Astrocyte (in vitro differentiated cells and primary cell): ENCODE measurements around the gene TMEM80. TPM values are rescaled to one million over a fixed set of nuclear protein-coding genes. Genes with fewer than 3 reads are reported as not detected.

ENCODE experiments used
- DNase-seq: peaks from one replicate; pipeline ENCODE4 v3.0.0-alpha.2; 2010; ENCODE audit warnings: low read depth
- FAIRE-seq: peaks from 2 replicates; lab custom pipeline; 2011; peaks lifted over from hg19 to GRCh38; lab: Jason Lieb, UNC
- H2AFZ ChIP-seq: 2 replicates; pipeline ENCODE4 v1.6.0; 2012; ENCODE audit warnings: low read depth, low read length, inconsistent platforms
- H3K27ac ChIP-seq: 2 replicates; pipeline ENCODE4 v1.5.1; 2011; ENCODE audit warnings: low read depth, low read length, inconsistent platforms
- H3K27me3 ChIP-seq: 2 replicates; pipeline ENCODE4 v1.6.0; 2011; ENCODE audit warnings: low read length, inconsistent platforms; ENCODE audit not compliant: insufficient read depth
- H3K36me3 ChIP-seq: 2 replicates; pipeline ENCODE4 v1.5.1; 2011; ENCODE audit warnings: low read length, inconsistent platforms; ENCODE audit not compliant: insufficient read depth
- H3K4me1 ChIP-seq: 2 replicates; pipeline ENCODE4 v1.5.1; 2011; ENCODE audit warnings: low read length, inconsistent platforms; ENCODE audit not compliant: insufficient read depth
- H3K4me2 ChIP-seq: 2 replicates; pipeline ENCODE4 v1.6.0; 2012; ENCODE audit warnings: low read length, inconsistent platforms
- H3K4me3 ChIP-seq: 2 replicates; pipeline ENCODE4 v1.5.1; 2011; ENCODE audit warnings: low read depth, mild to moderate bottlenecking, low read length, inconsistent platforms; ENCODE audit not compliant: insufficient read depth
- H3K79me2 ChIP-seq: 2 replicates; pipeline ENCODE4 v1.6.0; 2012; ENCODE audit warnings: mild to moderate bottlenecking, low read length, inconsistent platforms; ENCODE audit not compliant: insufficient read depth
- H3K9ac ChIP-seq: 2 replicates; pipeline ENCODE4 v1.6.0; 2012; ENCODE audit warnings: mild to moderate bottlenecking, low read length, inconsistent platforms
- H3K9me3 ChIP-seq: 2 replicates; pipeline ENCODE4 v1.5.1; 2012; ENCODE audit warnings: low read depth, mild to moderate bottlenecking, low read length, inconsistent platforms; ENCODE audit not compliant: insufficient read depth
- H4K20me1 ChIP-seq: 2 replicates; pipeline ENCODE4 v1.6.0; 2012; ENCODE audit warnings: low read length, inconsistent platforms; ENCODE audit not compliant: insufficient read depth
- H3K27ac Mint-ChIP-seq: one replicate; pipeline ENCODE4 v1.8.0; 2021; ENCODE audit warnings: mild to moderate bottlenecking, mixed read lengths; ENCODE audit not compliant: unreplicated experiment
- H3K27me3 Mint-ChIP-seq: one replicate; pipeline ENCODE4 v1.8.0; 2021; ENCODE audit warnings: low read depth, mixed read lengths; ENCODE audit not compliant: unreplicated experiment
- H3K36me3 Mint-ChIP-seq: one replicate; pipeline ENCODE4 v1.8.0; 2021; ENCODE audit warnings: low read depth, mixed read lengths; ENCODE audit not compliant: unreplicated experiment
- H3K4me1 Mint-ChIP-seq: one replicate; pipeline ENCODE4 v1.8.0; 2021; ENCODE audit warnings: low read depth, mixed read lengths; ENCODE audit not compliant: unreplicated experiment
- H3K4me3 Mint-ChIP-seq: one replicate; pipeline ENCODE4 v1.8.0; 2021; ENCODE audit warnings: mild to moderate bottlenecking, moderate library complexity, mixed read lengths; ENCODE audit not compliant: unreplicated experiment
- H3K9me3 Mint-ChIP-seq: one replicate; pipeline ENCODE4 v1.8.0; 2021; ENCODE audit warnings: mild to moderate bottlenecking, mixed read lengths; ENCODE audit not compliant: unreplicated experiment
- EZH2 ChIP-seq: IDR thresholded peaks from 2 replicates; pipeline ENCODE4 v1.6.1; 2012; ENCODE audit warnings: mild to moderate bottlenecking, low read length, inconsistent platforms; ENCODE audit not compliant: insufficient read depth
- total RNA-seq: library from RNA; stranded (reverse); gene quantifications from 2 replicates; pipeline ENCODE4 v1.2.1, GENCODE V29; 2021
- TF ChIP-seq, protein P1 (sequence below): IDR thresholded peaks from 2 replicates; pipeline ENCODE4 v1.5.1; 2011; ENCODE audit warnings: low read depth, mild to moderate bottlenecking, inconsistent platforms, low read length, moderate library complexity; ENCODE audit not compliant: insufficient read depth

TMEM80 gene
- total RNA-seq, 1 donor from 2014 or later = 16.1 TPM

DNA sequence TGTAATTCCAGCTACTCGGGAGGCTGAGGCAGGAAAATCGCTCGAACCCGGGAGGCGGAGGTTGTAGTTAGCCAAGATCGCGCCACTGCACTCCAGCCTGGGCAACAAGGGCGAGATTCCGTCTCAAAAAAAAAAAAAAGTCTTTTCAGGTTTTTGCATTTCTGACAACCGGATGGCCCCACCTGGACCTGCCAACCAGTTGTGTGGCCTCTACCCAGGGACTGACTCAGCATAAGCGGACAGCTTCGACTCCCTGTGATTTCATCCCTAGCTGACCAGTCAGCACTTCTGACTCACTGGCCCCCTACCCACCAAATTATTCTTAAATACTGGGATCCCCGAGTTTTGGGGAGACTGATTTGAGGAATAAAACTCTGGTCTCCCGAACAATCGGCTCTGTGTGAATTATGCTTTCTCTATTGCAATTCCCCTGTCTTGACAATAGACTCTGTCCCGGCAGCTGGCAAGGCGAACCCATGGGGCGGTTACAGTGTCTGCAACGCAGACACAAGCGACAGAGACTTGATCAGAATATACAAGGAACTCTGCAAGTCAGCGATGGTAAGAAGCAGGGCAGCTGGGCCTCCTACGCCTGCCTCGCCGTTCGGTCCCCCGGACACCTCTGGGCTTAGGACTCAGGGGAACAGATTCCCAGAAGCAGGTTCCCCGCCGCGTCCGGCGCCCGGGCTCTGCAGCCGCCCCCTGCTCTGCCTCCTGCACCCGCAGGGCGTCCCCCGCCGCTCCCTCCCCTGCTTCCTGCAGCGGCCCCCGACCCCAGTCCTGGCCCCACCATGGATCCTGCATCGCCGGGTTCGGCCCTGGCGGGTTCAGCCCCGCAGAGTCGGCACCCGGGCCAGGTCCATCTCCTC lies 50.9 kb downstream of the TMEM80 start:
- Histone ChIP-seq H3K36me3 (no peaks in the 10 kb centered on the region), H3K4me1 (peaks cover 15% of the 10 kb centered on the region), H3K9me3 (no peaks in the 10 kb centered on the region), H3K27me3 (no peaks in the 10 kb centered on the region), H2AFZ (peak overlapping the region; percentile 96), H3K79me2 (peaks cover 41% of the 10 kb centered on the region), H4K20me1 (peaks cover 27% of the 10 kb centered on the region), H3K4me2 (peak overlapping the region; percentile 92), H3K27ac (no peak overlapping the region), H3K4me3 (peak overlapping the region; percentile 76), H3K9ac (peak overlapping the region; percentile 66)
- Mint-ChIP-seq H3K36me3 (no peaks in the 10 kb centered on the region), H3K4me3 (peak overlapping the region; percentile 86), H3K9me3 (no peaks in the 10 kb centered on the region), H3K27me3 (no peaks in the 10 kb centered on the region), H3K4me1 (peaks cover 10% of the 10 kb centered on the region), H3K27ac (peak overlapping the region; percentile 80)
- TF ChIP-seq, protein P1, sequence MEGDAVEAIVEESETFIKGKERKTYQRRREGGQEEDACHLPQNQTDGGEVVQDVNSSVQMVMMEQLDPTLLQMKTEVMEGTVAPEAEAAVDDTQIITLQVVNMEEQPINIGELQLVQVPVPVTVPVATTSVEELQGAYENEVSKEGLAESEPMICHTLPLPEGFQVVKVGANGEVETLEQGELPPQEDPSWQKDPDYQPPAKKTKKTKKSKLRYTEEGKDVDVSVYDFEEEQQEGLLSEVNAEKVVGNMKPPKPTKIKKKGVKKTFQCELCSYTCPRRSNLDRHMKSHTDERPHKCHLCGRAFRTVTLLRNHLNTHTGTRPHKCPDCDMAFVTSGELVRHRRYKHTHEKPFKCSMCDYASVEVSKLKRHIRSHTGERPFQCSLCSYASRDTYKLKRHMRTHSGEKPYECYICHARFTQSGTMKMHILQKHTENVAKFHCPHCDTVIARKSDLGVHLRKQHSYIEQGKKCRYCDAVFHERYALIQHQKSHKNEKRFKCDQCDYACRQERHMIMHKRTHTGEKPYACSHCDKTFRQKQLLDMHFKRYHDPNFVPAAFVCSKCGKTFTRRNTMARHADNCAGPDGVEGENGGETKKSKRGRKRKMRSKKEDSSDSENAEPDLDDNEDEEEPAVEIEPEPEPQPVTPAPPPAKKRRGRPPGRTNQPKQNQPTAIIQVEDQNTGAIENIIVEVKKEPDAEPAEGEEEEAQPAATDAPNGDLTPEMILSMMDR = no peak
- no peak for TF ChIP-seq EZH2
- FAIRE-seq = no peak
- DNase-seq = peak; percentile 22

DNA sequence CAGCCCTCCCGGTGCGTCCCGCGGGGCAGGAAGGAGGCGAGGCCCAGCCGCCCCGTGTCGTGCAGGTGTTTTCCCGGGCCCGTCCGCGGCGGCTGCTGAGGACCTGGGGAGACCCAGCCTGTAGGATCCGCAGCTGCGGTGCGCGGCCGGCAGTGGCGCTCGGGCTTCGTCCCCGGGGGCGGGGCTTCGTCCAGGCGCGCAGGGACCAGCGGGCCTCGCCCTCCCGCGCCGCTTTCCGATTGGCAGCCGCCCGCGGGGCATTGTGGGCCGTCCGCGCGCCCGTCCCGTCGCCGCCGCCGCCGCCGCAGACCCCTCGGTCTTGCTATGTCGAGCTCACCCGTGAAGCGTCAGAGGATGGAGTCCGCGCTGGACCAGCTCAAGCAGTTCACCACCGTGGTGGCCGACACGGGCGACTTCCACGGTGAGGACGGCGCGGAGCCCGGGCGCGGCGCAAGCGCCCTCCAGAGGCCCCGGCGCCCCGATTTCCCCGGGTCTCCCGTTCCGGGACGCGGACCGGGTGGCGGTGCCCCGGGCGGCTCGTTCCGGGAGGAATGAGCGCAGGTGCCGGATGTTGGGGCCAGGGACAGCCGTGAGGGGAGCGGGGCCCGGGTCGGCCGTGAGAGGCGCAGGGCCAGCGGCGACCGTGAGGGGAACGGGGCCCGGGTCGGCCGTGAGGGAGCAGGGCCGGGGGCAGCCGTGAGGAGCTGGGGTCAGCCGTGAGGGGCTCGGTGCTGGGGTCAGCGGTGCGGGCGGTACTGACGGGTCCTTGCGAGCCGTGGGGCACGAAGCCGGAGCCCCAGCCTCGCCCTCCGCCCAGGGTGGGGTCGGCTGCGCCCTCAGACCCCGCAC lies 51.8 kb downstream of the TMEM80 start, which contains the start of gene TALDO1:
Gene TALDO1, plus strand, starts transcription at position 307 of the 849 bp plus-strand sequence. Its CDS starts 18 bp downstream, at position 325.
- H3K36me3 Mint-ChIP-seq = no peaks in the 10 kb centered on the region
- peak within 1 kb of the TSS; percentile 96 for H2AFZ ChIP-seq

More for the DNA sequence above, 51.8 kb downstream of the TMEM80 start, which contains the start of gene TALDO1:
- Histone ChIP-seq H3K9me3 (no peaks in the 10 kb centered on the region), H3K4me3 (peak within 1 kb of the TSS; percentile 76), H3K9ac (peak within 1 kb of the TSS; percentile 93), H3K4me2 (peak within 1 kb of the TSS; percentile 92), H3K36me3 (peaks cover 1% of the 10 kb centered on the region), H4K20me1 (peaks cover 32% of the 10 kb centered on the region), H3K27me3 (no peaks in the 10 kb centered on the region), H3K27ac (peak within 1 kb of the TSS; percentile 61), H3K79me2 (peaks cover 47% of the 10 kb centered on the region), H3K4me1 (peaks cover 15% of the 10 kb centered on the region)
- no peak for TF ChIP-seq EZH2
- TF ChIP-seq, protein P1 = no peak
- Mint-ChIP-seq H3K9me3 (no peaks in the 10 kb centered on the region), H3K27ac (peak within 1 kb of the TSS; percentile 90), H3K4me3 (peak within 1 kb of the TSS; percentile 93), H3K4me1 (peaks cover 10% of the 10 kb centered on the region), H3K27me3 (no peaks in the 10 kb centered on the region)
- DNase-seq (peak; percentile 57), FAIRE-seq (no peak)
